Sigmoid colon (tissue), 7 donors: ENCODE data around the gene INTS11. TPM values are rescaled to one million over a fixed set of nuclear protein-coding genes. Genes with fewer than 3 reads are reported as not detected.

ENCODE experiments used
- DNase-seq: peaks from one replicate; pipeline ENCODE4 v3.0.0-alpha.2; 2019
- H3K27ac ChIP-seq, 4 donors: fragments of 200-600 bp; sonication (generic); one replicate each; pipeline ENCODE4 v1.5.1; 2016 to 2019; ENCODE audit warnings: mild to moderate bottlenecking in 1 of 4
- H3K27me3 ChIP-seq, 3 donors: fragments of 200-600 bp; sonication (generic); one replicate each; pipeline ENCODE4 v1.5.1; 2019; ENCODE audit warnings: mild to moderate bottlenecking in 1 of 3
- H3K36me3 ChIP-seq, 4 donors: fragments of 200-600 bp; sonication (generic); one replicate each; pipeline ENCODE4 v1.5.1; 2016 to 2019
- H3K4me1 ChIP-seq, 4 donors: fragments of 200-600 bp; sonication (generic); one replicate each; pipeline ENCODE4 v1.5.1; 2017 to 2019
- H3K4me3 ChIP-seq, 4 donors: fragments of 200-600 bp; sonication (generic); one replicate each; pipeline ENCODE4 v1.5.1; 2017 to 2019; ENCODE audit warnings: mild to moderate bottlenecking in 2 of 4, moderate library complexity in 1 of 4
- H3K9me3 ChIP-seq, 4 donors: fragments of 200-600 bp in 3 of 4; sonication (generic) in 3 of 4; one replicate each; pipeline versions ENCODE4 v1.5.1 to v1.6.1; 2013 to 2019
- EP300 ChIP-seq, 4 donors: sonication (generic); formaldehyde crosslinking; IDR thresholded peaks; one replicate each; pipeline ENCODE4 v1.6.1; 2017; ENCODE audit warnings: antibody characterized with exemption in 4 of 4
- POLR2A ChIP-seq, 2 donors: fragments of 450-650 bp; IDR thresholded peaks; one replicate each; pipeline ENCODE4 v1.6.1; 2016; ENCODE audit warnings: antibody characterized with exemption in 2 of 2, mild to moderate bottlenecking in 2 of 2, moderate library complexity in 2 of 2
- POLR2AphosphoS5 ChIP-seq, 4 donors: sonication (generic); formaldehyde crosslinking; IDR thresholded peaks; one replicate each; pipeline ENCODE4 v1.6.1; 2017; ENCODE audit warnings: antibody characterized with exemption in 4 of 4
- WGBS, 2 donors: extraction: QIAGEN DNeasy Blood & Tissue Kit; methylation state at CpG; one replicate each; pipeline ENCODE4 v1.1.7; 2013; 5-methylcytosine and 5-hydroxymethylcytosine counted together
- intact Hi-C: fragments of 100-400 bp; cut with DNase I; formaldehyde crosslinking; loops from one replicate; pipeline ENCODE4 v1.15.1; 2023
- polyA plus RNA-seq, 3 donors: library from polyadenylated mRNA; stranded (reverse); fragments of 200-250 nt; gene quantifications; one replicate each; pipeline ENCODE4 v1.2.3, GENCODE V29; 2013
- total RNA-seq, 4 donors: library from RNA; depleted of rRNA; stranded (reverse); fragments of >200 nt; gene quantifications; one replicate each; pipeline ENCODE4 v1.1.0, GENCODE V29; 2016
- TF ChIP-seq, protein P1 (sequence below), 4 experiments: fragments of 450-650 bp in 3 of 4; fragments of 200-600 bp in 1 of 4; IDR thresholded peaks; one replicate each; pipeline ENCODE4 v1.5.1; 2016 to 2019; ENCODE audit warnings: antibody characterized with exemption in 4 of 4, mild to moderate bottlenecking in 3 of 4, moderate library complexity in 2 of 4
- donor health status: healthy with polysubstance abuse.
- donor health status: Bipolar disorder and iron deficiency.
- donor health status: healthy.

INTS11 gene
- total and polyA plus RNA-seq, 7 donors = 58.3 to 135 (median 87.1) TPM

GRCh38 chr1:1343811-1344421 is 19.5 kb upstream of the INTS11 start:
- Histone ChIP-seq H3K4me1 (peaks cover 0 to 45% (median 42%) of the 10 kb centered on the region in 4 donors), H3K9me3 (no peaks in the 10 kb centered on the region), H3K4me3 (no peak overlapping the region), H3K27ac (no peak overlapping the region), H3K36me3 (peaks cover 7 to 32% (median 22%) of the 10 kb centered on the region in 4 donors), H3K27me3 (no peaks in the 10 kb centered on the region)
- TF ChIP-seq EP300 (IDR thresholded peaks at IDR 0.05) (no peak), POLR2A (IDR thresholded peaks at IDR 0.05) (no peak), POLR2AphosphoS5 (IDR thresholded peaks at IDR 0.05) (no peak)
- TF ChIP-seq, protein P1, sequence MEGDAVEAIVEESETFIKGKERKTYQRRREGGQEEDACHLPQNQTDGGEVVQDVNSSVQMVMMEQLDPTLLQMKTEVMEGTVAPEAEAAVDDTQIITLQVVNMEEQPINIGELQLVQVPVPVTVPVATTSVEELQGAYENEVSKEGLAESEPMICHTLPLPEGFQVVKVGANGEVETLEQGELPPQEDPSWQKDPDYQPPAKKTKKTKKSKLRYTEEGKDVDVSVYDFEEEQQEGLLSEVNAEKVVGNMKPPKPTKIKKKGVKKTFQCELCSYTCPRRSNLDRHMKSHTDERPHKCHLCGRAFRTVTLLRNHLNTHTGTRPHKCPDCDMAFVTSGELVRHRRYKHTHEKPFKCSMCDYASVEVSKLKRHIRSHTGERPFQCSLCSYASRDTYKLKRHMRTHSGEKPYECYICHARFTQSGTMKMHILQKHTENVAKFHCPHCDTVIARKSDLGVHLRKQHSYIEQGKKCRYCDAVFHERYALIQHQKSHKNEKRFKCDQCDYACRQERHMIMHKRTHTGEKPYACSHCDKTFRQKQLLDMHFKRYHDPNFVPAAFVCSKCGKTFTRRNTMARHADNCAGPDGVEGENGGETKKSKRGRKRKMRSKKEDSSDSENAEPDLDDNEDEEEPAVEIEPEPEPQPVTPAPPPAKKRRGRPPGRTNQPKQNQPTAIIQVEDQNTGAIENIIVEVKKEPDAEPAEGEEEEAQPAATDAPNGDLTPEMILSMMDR (IDR thresholded peaks at IDR 0.05) = no peak
- intact Hi-C loops = no loop called here
- no peak for DNase-seq
- WGBS, 2 donors = 81 to 89% methylated on average over 24 of the region's 24 CpGs

DNA sequence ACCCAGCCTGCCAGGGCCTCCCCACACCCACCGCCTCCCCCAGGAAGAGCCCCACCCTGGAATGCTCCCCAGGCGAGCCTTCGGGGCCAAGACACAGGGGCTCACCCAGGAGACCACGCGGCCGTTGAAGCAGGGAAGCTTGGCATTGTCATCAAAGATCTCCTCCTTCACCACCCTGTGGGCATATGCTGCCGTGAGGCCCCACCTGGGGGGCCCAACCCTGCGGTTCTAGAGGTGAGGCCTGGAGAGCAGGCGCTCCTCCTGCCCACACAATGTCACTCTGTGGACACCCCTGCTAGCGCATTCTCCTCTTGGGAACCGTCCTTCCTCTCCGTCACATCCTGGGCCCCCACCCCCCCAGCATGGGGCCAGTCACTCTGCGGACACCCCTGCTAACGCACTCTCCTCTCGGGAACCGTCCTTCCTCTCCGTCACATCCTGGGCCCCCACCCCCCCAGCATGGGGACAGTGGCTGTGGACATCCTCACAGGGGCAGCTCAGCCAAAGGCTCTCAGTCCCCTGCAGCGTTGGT is 18.2 kb upstream of the INTS11 start:
- no peak for DNase-seq
- H3K4me3 ChIP-seq = no peak overlapping the region
- H3K4me1 ChIP-seq = peaks cover 0 to 36% (median 33%) of the 10 kb centered on the region in 4 donors
- 89 to 91% methylated on average over 18 of the region's 18 CpGs for WGBS, 2 donors
- H3K27me3 ChIP-seq = no peaks in the 10 kb centered on the region
- H3K27ac ChIP-seq = no peak overlapping the region
- intact Hi-C loops = no loop called here
- TF ChIP-seq EP300 (IDR thresholded peaks at IDR 0.05) (no peak), POLR2A (IDR thresholded peaks at IDR 0.05) (no peak), POLR2AphosphoS5 (IDR thresholded peaks at IDR 0.05) (no peak)
- TF ChIP-seq, protein P1 (IDR thresholded peaks at IDR 0.05) = no peak
- peaks cover 16 to 45% (median 33%) of the 10 kb centered on the region in 4 donors for H3K36me3 ChIP-seq
- no peaks in the 10 kb centered on the region for H3K9me3 ChIP-seq

DNA sequence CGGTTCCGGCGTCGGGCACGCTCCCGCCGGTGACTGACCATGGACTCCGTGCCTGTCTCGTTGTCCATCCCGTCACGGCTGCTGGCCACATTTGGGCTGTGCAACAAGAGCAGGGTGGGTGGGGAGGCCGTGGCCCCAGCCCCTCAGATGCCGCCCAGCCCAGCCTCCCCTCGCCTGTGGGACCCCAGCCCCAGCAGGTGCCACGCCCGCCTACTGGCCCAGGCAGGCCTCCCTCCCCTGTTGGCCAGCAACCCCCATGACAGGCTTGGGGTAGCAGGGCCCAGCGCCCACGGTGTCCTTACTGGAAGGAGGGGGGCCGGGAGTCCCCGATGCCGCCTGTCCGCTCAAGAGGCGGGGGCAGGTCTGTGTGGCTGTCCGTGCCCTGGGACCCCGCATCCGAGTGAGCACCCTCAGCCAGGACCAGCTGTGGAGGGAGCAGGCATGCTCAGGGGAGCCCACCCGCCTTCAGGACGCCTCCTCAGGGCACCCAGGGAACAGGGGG is 17.7 kb upstream of the INTS11 start:
- 96 to 98% methylated on average over 28 of the region's 28 CpGs for WGBS, 2 donors
- H3K27ac ChIP-seq = no peak overlapping the region
- no peaks in the 10 kb centered on the region for H3K27me3 ChIP-seq
- H3K9me3 ChIP-seq = no peaks in the 10 kb centered on the region
- intact Hi-C loops = no loop called here
- H3K4me3 ChIP-seq = no peak overlapping the region
- no peak for DNase-seq
- TF ChIP-seq POLR2AphosphoS5 (IDR thresholded peaks at IDR 0.05) (no peak), EP300 (IDR thresholded peaks at IDR 0.05) (no peak), POLR2A (IDR thresholded peaks at IDR 0.05) (no peak)
- TF ChIP-seq, protein P1 (IDR thresholded peaks at IDR 0.05) = no peak
- H3K4me1 ChIP-seq = peaks cover 0 to 31% (median 28%) of the 10 kb centered on the region in 4 donors
- peaks cover 16 to 50% (median 36%) of the 10 kb centered on the region in 4 donors for H3K36me3 ChIP-seq

- TF ChIP-seq POLR2AphosphoS5 (IDR thresholded peaks at IDR 0.05) = no peak
- TF ChIP-seq EP300 (IDR thresholded peaks at IDR 0.05) = no peak
- no peak for TF ChIP-seq POLR2A (IDR thresholded peaks at IDR 0.05)
- TF ChIP-seq, protein P1 (IDR thresholded peaks at IDR 0.05) = no peak
- 92 to 94% methylated on average over 17 of the region's 17 CpGs for WGBS, 2 donors
- no peaks in the 10 kb centered on the region for H3K27me3 ChIP-seq
- no peak overlapping the region for H3K27ac ChIP-seq
- intact Hi-C loops = no loop called here
- no peaks in the 10 kb centered on the region for H3K9me3 ChIP-seq
- no peak for DNase-seq
- peaks cover 16 to 56% (median 37%) of the 10 kb centered on the region in 4 donors for H3K36me3 ChIP-seq
- H3K4me1 ChIP-seq = peaks cover 0 to 26% (median 23%) of the 10 kb centered on the region in 4 donors
- no peak overlapping the region for H3K4me3 ChIP-seq
Observed at GRCh38 chr1:1341549-1342021, 17.1 kb upstream of the INTS11 start.
